ENCODE data around the gene C12orf57. TPM values are rescaled to one million over a fixed set of nuclear protein-coding genes. Genes with fewer than 3 reads are reported as not detected.

The C12orf57 gene
- total and polyA plus RNA-seq, 2 of the 13 experiments (the other 11 are each of a cell fraction or from before 2014, with no cell fraction given), result 84.0 to 287 TPM

DNA sequence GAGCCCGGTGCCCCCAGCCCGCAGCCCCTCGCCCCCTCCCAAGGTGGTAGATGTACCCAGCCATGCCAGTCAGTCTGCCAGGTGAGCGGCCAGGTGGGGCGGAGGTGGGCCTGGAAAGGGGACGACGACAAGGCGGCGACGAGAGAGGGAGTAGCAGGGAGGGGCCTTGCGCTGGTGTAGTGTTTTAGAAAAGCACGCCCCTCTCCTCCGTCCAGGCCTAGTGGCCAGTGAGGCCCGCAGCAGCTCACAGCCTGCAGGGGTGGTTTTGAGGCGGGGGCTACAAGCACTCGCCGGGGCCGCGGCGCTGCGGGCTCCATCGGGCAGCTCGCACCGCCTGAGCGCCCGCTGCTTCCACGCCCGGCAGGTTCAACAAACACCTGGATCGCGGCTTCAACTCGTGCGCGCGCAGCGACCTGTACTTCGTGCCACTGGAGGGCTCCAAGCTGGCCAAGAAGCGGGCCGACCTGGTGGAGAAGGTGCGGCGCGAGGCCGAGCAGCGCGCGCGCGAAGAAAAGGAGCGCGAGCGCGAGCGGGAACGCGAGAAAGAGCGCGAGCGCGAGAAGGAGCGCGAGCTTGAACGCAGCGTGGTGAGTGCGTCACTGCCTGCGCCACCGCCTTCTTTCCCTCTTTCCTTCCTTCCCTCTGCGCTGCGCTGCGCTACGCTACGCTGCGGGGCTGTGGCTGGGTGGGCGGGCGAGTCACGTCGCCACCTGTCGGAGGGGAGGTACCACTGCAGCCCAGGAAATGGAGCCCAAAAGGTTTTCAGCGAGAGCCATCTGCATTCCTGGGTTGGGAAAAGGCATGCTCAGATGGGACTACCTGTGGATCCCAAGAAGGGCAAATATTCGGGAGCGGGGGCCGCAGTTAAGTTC lies 6.1 kb upstream of the C12orf57 start (continued):
- TF ChIP-seq RERE (CRISPR knock-in tag; IDR thresholded peaks at IDR 0.05; ENCODE audit: low read depth), result peak; percentile 35; the same call in 1 of the 2 replicates
- TF ChIP-seq CBX1 (IDR thresholded peaks at IDR 0.05; ENCODE audit: low read depth), result peak; percentile 88
- peak; percentile 69; the same call in 1 of the 2 replicates for TF ChIP-seq RXRB (CRISPR knock-in tag; IDR thresholded peaks at IDR 0.05; ENCODE audit: borderline replicate concordance)
- peak; percentile 51; the same call in 1 of the 2 replicates for TF ChIP-seq HMG20B (CRISPR knock-in tag; conservative IDR thresholded peaks at IDR 0.05)
- peak; percentile 88; the same call in 1 of the 2 replicates for TF ChIP-seq SMYD3 (CRISPR knock-in tag; IDR thresholded peaks at IDR 0.05)
- peak; percentile 97 for TF ChIP-seq PHF5A (CRISPR knock-in tag; IDR thresholded peaks at IDR 0.05; ENCODE audit: low read depth, unreplicated experiment)
- no peak for TF ChIP-seq ZNF343 (CRISPR knock-in tag; IDR thresholded peaks at IDR 0.05)
- TF ChIP-seq ZNF124 (CRISPR knock-in tag; IDR thresholded peaks at IDR 0.05), result peak; percentile 85
- peak; percentile 93 for TF ChIP-seq ZHX2 (IDR thresholded peaks at IDR 0.05; ENCODE audit: low read depth)
- no peak for TF ChIP-seq ZHX2 (CRISPR knock-in tag; IDR thresholded peaks at IDR 0.05; ENCODE audit: borderline replicate concordance)
- TF ChIP-seq DNMT1 (CRISPR knock-in tag; IDR thresholded peaks at IDR 0.05), result 0 out of 2 replicates have a peak, but pooled peaks have one; percentile 39
- no peak for TF ChIP-seq ZNF296 (CRISPR knock-in tag; conservative IDR thresholded peaks at IDR 0.05)
- TF ChIP-seq RBFOX2 (IDR thresholded peaks at IDR 0.05; ENCODE audit: low read depth, low read length), result peak; percentile 95
- no peak for TF ChIP-seq SRF (IDR thresholded peaks at IDR 0.05; ENCODE audit: low read depth, low read length)
- no peak for TF ChIP-seq ZNF382 (CRISPR knock-in tag; IDR thresholded peaks at IDR 0.05; ENCODE audit: borderline replicate concordance)
- TF ChIP-seq TAF15 (IDR thresholded peaks at IDR 0.05; ENCODE audit: low read depth, low read length, poor library complexity, severe bottlenecking), result peak; percentile 95
- peak; percentile 81; the same call in 1 of the 2 replicates for TF ChIP-seq KDM5A (IDR thresholded peaks at IDR 0.05; ENCODE audit: borderline replicate concordance, low read length)
- TF ChIP-seq NKX3-1 (CRISPR knock-in tag; IDR thresholded peaks at IDR 0.05), result no peak
